Stimulated activated CD4-positive, alpha-beta T cell treated with anti-CD3 and anti-CD28 coated beads, TNF-alpha, amount 100 ng/mL, for 1 hour (primary cell): ENCODE results near the gene TPRN.
"Not testable (repeated sequence)": the region's sequence is repeated elsewhere in the genome, so short reads cannot be mapped to it uniquely, and the experiment has no call there.

ENCODE experiments used
- DNase-seq, 3 donors: peaks; one replicate each; pipeline ENCODE4 v3.0.0-alpha.2; 2020; ENCODE audit warnings: low read depth in 3 of 3, low spot score in 1 of 3

TPRN gene, protein sequence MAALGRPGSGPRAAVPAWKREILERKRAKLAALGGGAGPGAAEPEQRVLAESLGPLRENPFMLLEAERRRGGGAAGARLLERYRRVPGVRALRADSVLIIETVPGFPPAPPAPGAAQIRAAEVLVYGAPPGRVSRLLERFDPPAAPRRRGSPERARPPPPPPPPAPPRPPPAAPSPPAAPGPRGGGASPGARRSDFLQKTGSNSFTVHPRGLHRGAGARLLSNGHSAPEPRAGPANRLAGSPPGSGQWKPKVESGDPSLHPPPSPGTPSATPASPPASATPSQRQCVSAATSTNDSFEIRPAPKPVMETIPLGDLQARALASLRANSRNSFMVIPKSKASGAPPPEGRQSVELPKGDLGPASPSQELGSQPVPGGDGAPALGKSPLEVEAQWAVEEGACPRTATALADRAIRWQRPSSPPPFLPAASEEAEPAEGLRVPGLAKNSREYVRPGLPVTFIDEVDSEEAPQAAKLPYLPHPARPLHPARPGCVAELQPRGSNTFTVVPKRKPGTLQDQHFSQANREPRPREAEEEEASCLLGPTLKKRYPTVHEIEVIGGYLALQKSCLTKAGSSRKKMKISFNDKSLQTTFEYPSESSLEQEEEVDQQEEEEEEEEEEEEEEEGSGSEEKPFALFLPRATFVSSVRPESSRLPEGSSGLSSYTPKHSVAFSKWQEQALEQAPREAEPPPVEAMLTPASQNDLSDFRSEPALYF

DNA sequence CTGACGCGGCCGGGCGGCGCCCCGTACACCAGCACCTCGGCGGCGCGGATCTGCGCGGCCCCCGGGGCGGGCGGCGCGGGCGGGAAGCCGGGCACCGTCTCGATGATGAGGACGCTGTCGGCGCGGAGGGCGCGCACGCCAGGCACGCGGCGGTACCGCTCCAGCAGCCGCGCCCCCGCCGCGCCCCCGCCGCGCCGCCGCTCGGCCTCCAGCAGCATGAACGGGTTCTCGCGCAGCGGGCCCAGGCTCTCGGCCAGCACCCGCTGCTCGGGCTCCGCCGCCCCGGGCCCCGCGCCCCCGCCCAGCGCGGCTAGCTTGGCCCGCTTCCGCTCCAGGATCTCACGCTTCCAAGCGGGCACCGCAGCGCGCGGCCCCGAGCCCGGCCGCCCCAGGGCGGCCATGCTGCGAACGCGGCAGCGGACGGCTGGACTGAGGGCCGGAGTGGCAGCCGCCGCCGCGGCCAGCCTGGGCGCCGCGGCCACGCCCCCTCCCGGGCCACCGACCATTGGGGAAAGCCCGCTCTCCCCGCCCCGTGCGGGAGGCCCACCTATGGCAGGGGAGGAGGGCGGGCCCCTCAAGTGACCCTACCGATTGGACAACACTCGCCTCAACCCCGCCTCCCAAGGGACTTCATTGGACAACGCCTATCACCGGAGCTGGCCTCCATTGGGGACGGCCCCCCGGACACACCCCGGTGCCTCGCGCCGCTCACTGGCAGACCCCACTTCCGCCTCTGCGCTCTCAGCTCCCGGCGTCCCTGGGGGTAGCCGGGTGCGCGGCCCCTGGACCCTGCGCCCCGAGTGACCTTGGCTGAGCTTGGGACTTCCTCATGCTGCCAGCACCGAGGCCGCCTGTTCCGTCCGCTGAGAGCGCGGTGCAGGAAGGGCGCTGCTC lies at the start of gene TPRN:
Gene TPRN (minus strand): TSS at position 431 of the 894 bp plus-strand sequence. CDS start 30 bp downstream, at position 401.
- peak; percentile 92 to 97 (median 93) for DNase-seq

DNA sequence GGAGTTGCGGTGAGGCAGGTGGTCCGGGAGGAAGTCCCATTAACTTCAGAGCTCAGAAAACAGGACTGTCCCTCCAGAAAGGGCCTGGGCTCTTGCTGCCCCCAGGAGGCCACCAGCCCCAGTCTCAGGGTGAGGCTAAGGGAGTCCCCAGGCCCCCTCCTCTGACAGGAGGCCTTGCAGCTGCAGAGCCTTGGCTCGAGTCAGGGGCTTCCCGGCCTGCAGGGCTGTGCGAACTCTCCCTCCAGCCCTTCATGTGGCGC lies 47.3 kb upstream of the TPRN start:
- no peak for DNase-seq

DNA sequence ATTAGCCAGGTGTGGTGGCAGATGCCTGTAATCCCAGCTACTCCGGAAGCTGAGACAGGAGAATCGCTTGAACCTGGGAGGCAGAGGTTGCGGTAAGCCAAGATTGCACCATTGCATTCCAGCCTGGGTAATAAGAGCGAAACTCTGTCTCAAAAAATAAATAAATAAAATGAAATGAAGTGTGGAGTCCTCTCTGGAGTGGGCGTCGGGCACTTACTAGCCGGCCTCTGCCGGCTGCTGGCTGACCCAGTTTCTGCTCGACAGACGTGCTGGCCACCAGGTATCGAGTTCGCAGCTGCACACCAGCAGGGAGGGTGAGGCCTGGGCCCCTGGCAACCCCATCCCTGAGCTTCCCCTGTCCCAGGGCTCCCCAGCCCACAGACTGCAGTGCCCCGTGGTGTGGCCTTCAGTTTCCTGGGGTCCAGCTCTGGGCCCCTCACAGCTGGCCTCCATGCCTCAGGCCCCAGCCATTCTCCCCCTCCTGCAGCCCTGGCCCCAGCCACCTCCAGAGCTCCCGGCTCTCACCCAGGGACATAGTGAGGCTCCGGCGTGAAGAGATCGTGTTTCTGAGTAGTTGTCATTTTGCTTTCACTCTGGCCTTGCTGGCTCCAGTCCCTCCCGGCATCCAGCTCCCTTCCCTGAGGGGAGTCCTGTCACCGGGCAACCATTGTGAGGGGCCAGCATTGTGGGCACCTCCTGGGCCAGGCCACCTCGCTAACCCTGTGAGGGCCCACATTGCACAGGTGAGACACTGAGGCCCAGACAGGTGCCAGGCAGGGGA lies 46.8 kb upstream of the TPRN start:
- DNase-seq: no peak

DNA sequence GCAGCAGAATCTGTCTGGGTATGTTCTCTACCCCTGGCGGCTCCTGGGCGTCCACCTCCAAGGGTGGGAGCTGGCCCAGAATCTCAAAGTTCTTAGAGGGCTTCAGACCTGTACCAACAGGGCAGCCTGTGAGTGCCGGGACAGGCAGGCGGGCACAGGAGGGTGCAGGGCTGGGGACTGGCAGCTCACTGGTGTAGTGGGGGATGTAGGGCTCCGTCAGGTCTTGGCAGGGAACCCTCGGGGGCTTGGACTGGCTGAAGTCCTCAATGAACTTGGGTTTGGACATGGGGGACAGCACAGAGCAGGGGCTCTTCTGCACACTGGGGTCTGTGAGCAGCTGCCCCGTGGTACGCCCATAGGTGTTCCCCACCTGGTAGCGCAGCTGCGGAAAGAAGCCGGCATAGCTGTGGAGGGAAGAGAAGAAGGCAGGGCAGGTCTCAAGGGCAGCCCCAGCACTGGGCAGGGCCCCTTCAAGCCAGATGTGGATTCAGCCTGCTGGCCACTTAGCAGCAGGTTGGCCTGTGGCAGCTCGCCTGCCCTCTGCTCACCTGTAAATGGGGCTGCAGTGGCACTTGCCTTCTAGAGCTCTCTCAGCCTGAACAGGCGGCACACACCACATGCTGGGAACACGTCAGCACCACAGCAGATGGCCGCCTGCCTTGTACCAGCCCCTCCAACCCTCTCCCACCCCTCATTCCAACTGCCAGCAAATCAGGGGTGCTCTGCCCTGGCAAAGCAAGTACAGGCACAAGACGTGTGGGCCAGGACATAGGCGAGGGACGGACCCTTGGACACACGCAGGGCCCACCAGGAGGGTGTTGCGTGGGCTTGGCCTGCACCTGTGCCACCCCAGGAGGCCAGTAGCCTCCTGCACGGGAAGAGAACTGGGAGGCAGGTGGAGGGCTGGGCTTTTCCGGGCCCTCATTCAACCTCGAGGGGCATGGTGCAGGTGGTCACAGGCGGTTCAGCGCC lies 45.2 kb upstream of the TPRN start:
- no peak for DNase-seq

DNA sequence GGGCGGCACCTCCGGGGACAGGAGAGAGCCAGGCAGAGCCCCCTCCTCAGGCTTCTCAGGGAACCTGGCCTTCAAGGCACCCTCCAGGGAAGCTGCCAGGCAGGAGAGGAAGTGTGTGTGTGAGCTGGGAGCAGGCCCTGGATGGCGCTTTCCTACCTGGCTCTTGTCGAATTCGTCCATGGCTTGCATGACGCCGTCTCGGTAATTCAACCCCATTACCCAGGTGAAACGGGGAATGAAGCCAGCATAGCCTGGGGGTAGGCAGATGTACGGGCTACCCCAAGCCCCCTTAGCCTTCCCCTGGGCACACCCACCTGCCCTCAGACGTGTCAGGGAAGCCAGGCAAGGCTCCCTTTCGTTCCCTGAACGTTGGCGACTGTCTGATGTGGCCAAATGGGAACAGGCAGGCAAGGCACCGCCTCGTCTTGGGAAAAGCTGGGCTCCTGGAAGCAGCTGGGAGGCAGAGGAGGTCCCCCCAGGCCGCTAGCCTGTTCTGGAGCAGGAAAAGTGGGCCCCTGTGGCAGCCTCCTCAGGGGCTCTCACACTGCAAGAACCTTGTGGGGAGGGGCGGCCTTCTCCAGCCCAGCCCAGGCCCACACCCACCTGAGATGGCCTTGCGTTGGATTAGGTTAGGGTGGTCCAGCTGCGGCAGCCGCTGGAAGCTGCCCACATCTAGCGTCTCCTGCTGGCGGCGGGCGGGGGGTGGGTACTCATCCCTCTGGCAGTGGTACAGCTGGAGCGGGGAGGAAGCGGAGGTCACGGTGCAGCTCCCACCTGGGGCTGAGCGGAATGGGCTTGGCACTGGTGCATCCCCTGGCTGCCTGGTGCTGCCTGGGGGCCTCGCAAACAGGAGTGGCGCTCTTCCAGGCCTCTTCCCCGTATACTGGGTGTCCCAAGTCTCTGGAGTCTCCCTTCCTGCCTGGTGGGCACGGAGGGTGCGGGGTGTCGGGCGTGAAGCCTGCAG lies 44.2 kb upstream of the TPRN start:
- no peak for DNase-seq

DNA sequence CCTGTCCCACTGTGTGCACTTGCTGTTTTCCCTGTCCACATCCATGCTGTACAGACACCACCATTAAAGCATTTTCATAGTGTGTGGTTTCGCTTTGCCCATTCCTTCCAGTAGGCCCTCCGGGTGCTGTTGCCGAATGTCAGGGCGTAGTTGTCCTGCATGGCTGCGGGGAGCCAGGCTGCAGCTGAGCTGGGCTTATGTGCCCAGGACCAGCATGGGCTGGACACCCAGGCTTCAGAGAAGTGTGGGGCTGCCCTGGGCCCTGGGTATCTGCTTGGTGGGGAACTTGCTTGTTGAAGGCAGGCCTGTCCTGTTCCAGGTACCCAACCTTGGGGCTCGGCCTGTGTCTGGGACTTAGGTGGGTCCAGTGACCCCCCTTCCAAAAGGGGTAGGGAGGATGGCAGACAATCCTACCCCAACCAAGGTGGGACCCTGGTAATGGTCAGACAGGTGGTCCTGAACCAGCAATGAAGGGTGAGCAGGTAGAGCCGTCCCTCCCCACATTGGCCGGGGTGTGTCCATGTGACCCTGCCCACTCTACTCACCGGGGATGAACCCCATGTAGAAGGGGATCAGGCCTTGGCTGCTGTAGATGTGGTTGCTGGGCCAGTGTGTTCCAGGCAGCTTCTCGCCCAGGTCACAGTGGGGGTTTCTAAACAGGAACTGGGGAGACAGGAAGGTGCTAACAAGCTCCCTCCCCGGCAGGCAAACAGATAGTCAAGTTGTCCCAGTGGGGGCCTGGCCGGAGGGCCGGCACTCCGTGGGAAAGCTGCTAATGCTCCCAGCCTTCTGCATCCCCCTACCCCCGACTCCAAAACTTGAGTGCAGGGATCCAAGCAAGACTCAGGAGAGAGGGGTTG lies 43.3 kb upstream of the TPRN start:
- no peak for DNase-seq

DNA sequence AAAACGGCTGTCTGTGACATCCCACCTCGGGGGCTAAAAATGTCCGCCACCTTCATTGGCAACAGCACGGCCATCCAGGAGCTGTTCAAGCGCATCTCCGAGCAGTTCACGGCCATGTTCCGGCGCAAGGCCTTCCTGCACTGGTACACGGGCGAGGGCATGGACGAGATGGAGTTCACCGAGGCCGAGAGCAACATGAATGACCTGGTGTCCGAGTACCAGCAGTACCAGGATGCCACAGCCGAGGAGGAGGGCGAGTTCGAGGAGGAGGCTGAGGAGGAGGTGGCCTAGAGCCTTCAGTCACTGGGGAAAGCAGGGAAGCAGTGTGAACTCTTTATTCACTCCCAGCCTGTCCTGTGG lies 42.7 kb upstream of the TPRN start:
- DNase-seq: not testable (repeated sequence)

DNA sequence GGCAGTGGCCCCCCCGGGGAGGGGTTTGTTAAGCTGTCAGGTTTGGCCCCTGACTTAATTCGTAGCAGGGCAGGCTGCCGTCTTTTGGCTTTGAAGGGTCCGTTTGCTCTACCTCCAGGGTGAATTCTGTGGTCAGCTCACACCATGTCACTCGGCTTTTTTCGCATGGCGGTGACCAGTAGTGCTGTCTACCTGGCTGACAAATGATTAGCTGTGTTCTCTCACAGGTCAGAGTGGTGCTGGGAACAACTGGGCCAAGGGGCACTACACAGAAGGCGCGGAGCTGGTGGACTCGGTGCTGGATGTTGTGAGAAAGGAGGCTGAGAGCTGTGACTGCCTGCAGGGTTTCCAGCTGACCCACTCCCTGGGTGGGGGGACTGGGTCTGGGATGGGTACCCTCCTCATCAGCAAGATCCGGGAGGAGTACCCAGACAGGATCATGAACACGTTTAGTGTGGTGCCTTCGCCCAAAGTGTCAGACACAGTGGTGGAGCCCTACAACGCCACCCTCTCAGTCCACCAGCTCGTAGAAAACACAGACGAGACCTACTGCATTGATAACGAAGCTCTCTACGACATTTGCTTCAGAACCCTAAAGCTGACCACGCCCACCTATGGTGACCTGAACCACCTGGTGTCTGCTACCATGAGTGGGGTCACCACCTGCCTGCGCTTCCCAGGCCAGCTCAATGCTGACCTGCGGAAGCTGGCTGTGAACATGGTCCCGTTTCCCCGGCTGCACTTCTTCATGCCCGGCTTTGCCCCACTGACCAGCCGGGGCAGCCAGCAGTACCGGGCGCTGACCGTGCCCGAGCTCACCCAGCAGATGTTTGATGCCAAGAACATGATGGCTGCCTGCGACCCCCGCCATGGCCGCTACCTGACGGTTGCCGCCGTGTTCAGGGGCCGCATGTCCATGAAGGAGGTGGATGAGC lies 42.0 kb upstream of the TPRN start:
- no peak for DNase-seq

DNA sequence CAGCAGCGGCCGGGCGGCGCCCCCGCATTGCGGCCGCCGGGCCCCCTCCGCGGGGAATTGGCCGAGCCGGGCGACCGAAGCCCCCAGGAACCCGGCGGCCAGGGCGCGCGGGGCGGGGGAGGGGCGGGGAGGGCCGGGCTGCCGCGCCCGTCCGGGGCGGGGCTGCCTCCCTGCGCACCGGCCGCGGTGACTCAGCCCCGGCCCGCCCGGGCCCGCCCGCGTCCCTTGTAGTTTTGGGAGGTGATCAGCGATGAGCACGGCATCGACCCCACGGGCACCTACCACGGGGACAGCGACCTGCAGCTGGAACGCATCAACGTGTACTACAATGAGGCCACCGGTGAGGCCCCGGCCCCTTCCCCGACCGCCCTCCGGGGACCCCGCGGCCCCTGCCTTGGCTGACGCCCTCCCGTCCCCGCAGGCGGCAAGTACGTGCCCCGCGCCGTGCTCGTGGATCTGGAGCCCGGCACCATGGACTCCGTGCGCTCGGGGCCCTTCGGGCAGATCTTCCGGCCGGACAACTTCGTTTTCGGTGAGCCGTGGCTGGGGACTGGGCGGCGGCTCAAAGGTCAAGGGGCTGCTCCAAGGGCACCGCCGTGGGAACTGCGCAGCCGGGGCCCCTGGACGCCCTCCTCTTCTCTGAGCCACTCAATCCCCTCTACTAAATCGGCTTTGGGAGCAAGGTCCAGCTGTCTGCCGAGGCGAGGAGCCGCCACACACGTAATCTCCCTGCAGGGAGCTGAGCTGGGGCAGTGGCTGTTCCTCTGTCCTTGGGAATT lies 41.1 kb upstream of the TPRN start:
- DNase-seq: peak; percentile 36 to 61 (median 53)

DNA sequence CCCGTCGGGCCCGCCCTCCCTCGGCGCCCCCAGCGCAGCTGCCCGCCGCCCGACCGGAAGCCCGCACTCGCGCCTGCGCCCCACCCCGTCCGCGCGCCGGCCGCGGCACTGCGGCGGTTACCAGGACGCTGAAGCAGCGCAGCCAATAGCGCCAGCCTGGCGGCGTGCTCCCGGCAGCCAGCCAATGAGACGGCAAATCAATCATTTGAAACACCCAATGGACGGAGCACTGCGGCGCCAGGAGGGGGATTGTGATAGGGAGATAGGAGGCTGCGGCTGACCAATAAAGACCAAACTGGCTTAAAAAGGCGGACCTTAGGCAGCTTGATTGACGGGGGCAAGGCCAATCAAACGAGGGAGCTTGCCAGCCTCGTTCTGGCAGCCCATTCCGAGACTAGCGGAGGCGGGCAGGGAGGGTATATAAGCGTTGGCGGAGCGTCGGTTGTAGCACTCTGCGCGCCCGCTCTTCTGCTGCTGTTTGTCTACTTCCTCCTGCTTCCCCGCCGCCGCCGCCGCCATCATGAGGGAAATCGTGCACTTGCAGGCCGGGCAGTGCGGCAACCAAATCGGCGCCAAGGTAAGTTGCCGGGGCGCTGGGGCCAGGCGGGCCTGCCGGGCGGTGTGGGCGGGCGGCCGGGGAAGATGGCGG lies 40.4 kb upstream of the TPRN start, which contains the start of gene TUBB4B:
Gene TUBB4B (plus strand): TSS at position 447 of the 649 bp plus-strand sequence. CDS start 74 bp downstream, at position 521.
- peak; percentile 87 to 99 (median 97) for DNase-seq

DNA sequence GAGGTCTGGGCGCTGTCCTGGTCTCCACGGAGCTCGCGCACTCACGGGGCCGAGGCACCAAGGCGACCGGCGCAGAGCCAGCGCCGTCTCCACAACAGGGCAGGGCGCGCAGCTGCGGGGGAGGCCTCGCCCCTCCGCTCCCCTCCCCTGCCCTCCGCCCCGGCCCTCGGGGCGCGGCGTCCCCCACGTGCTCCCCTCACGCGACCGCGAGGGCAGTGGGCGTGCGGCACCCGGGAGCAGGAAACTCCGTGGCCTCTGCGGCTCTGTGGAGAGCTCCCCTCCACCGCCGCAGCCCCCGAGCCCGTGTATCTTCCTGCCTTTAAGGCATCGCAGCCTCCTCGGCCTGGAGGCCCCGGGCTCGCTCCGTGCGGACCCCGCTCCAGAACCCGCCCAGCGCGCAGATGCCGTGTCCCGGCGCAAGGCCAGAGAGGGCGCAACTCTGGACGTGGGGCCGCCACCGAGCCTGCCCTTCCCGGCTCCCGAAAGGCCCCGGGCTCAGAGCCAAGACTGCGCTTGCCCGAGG lies 39.8 kb upstream of the TPRN start:
- DNase-seq: peak in 1 of 3 donors; percentile 52

DNA sequence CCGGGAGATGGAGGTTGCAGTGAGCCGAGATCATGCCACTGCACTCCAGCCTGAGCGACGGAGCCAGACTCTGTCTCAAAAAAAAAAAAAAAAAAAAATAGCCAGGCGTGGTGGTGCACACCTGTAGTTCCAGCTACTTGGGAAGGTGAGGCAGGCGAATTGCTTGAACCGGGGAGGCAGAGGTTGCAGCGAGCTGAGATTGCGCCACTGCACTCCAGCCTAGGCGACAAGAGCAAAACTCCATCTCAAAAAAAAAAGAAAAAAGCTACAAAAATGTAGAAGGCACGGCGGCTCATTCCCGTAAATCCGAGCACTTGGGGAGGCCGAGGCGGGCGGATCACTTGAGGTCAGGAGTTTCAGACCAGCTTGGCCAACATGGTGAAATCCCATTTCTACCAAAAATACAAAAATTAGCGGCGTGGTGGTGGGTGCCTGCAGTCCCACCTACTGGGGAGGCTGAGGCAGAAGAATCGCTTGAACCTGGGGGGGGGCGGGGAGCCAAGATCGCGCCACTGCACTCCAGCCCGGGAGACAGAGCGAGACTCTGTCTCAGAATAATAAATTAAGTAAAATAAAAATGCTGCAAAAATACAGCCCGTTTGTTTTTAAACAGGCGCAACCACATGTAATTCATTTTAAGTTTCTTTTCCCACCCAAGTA lies 39.1 kb upstream of the TPRN start:
- DNase-seq: not testable (repeated sequence)

DNA sequence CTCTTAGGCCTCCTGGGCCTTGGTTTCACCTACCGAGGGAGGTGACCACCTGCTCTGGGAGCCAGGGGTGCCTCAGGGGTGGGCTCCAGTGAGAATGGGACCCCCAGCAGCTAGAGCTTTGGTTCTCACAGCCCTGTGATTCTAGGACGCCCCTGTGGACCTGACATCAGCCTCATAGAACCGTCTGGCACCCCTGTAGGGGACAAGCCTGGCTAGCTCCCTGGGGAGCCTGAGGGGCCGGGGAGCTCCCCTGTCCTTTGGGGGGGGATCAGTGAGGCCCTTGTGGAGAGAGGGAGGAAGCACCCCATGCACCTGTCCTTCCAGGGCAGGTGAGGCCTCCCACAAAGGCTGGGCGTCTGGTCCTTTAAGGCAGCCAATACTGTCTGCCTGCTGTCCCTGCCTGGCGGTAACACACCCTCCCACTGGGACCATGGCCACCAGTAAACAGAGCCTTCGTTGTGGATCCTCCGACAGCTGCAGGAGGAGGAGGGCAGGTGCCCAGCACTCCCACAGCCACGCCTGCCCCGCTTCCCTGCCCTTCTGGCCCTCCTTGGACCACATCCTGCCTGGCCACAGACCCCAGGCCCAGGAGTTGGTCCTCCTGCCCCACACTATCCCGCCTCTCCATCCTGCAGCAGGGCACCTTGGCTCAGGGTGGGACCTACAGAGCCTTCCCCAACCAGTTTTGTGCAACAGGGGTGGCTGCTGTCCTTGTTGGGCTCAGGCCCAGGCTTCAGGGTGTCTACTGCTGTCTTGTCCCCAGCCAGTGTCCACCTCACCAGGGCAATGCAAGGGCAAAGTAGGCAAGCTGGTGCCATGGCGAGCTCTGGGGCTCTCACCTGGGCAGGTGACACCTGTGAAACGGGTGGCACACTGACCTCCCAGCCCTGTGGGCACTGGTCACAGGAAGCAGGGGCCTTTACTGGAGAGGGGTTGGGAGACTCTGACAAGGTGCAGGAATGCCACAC lies 37.5 kb upstream of the TPRN start:
- DNase-seq: no peak
